HG02884 (cell line): ENCODE data around the gene PCNX2.

Experiments
- ATAC-seq: cut with Tn5 transposase; IDR thresholded peaks from one replicate; pipeline ENCODE4 v1.9.1; 2021; ENCODE audit warnings: mild to moderate bottlenecking, moderate library complexity; ENCODE audit not compliant: unreplicated experiment

Gene PCNX2

GRCh38 chr1:232939748-232940147 is 355.8 kb downstream of the PCNX2 start:
- ATAC-seq = no peak

GRCh38 chr1:232938926-232939325 is 356.6 kb downstream of the PCNX2 start:
- ATAC-seq = no peak

GRCh38 chr1:232937741-232938375 is 357.7 kb downstream of the PCNX2 start:
- ATAC-seq = no peak

DNA sequence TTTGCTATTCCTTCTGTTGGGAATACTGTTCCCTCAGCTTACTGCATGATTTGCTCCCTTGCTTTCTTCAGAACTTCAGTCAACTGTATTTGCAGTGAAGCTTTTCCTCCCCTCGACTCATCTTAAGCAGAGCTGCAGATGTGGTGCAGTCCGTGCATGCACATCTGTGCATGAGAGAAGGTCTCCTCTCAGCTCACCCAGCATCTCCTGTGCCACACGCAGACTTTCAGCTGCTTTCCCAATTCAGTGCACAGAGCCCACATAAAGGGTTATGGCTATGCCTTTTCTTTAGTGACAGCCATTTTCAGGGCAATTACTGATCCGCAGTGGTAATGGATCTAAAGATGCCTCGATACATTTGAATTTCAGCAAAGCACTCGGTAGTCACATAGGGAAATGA is 358.6 kb downstream of the PCNX2 start:
- ATAC-seq = no peak
